ENCODE data around the gene CACNA1C.

CACNA1C gene

DNA sequence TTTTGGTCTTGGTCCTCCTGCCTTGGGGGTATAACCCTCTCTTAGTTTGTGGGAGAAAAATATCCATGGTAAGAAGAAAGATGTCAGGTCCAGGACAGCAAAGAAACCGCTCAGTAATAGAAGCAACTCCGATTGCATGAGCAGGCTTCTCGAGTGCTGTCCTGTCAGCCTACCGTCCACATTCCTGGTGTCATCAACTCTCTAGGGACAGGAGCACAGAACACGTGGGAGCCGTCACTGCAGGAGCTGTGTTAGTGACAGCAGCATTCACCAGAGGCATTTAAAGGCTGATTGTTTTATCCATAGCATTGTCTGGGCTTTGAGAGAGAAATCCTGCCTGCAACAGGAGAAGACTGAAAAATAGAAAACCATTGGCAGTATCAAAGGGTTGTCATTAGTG lies 244.2 kb downstream of the CACNA1C start:
- no peak for DNase-seq (ENCODE audit: low read depth)
- no peak overlapping the region for H3K4me3 ChIP-seq (ENCODE audit: low read depth, low read length)

DNA sequence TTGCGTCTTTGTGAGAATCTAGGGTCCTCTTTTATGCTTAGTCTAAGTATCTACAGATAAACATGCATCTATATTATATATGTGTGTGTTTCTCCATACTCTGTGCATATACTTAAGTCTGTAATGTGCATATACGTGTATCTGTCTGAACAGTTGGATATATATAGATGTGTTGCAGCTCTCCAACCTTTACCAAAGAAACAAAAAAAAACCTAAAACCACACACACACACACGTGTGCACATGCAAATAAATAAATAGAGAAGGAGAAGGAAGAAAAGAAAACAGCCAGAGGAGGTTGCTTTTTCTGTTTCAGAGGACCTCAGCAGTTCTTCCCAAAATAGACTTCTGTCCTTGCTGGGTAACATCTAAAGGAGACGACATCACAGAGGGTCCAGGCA lies 244.9 kb downstream of the CACNA1C start:
- no peak overlapping the region for H3K4me3 ChIP-seq (ENCODE audit: low read depth, low read length)
- DNase-seq (ENCODE audit: low read depth): no peak

DNA sequence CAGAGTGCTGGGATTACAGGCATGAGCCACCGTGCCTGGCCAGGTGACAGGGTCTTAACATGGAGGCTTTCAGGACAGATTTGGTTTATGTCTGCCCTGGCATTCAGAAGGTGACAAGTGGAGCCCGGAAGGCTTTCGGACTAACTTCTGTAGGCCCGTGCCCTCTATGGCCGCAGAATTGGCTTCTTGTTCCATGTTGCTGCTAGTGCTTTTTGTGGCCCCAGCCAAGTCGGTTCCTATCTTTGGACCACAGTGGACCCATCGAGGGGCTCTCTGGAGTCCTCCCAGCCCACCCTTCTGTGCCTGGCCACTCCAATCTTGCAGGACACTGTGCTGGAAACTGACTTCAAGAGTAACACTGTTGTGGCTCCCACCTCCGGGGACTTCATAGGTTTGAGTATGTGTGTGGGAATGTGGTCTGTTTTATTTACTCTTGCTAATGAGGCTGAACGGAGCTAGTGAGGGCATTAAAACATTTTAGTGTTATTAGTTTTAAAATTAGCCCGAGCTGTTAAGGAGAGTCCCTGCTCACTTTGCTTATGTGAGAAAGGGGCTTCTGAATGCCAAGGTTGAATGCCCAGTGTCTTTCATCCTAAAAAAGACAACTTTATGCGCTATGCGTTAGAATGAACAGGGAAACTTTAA lies 245.9 kb downstream of the CACNA1C start:
- no peak overlapping the region for H3K4me3 ChIP-seq (ENCODE audit: low read depth, low read length)
- DNase-seq (ENCODE audit: low read depth): no peak

DNA sequence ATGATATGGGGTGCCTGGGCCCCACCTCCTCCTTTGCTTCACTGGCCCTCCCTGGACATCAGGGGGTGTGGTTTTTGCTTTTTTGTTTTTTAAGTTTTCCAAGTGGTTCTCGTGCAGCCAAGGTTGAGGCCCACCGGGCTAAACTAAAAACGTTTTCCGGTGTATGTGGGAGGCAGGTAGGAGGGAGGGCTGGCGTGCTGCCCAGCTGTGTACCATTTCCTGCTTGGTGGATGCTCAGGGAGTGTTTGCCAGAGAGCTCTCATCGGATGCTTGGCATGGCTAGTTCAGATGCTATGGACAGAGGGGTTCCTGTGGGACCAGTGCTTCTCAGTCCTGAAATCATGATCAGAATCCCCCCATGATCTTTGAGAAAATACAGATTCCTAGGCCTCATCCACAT lies 246.4 kb downstream of the CACNA1C start:
- DNase-seq (ENCODE audit: low read depth): no peak
- no peak overlapping the region for H3K4me3 ChIP-seq (ENCODE audit: low read depth, low read length)

DNA sequence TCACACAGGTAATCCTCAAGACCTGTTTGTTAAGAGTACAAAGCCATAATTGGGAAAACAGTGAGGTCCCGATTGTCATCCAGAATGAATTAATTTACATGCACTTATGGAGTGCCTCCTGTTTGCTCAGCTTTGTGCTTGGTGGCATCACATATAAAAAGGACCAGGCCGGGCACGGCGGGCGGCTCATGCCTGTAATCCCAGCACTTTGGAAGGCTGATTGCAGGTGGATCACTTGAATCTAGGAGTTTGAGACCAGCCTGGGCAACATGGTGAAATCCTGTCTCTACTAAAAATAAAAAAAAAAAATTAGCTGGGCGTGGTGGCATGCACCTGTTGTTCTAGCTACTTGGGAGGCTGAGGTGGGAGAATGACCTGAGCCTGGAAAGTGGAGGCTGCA lies 247.4 kb downstream of the CACNA1C start:
- no peak overlapping the region for H3K4me3 ChIP-seq (ENCODE audit: low read depth, low read length)
- DNase-seq (ENCODE audit: low read depth): no peak

DNA sequence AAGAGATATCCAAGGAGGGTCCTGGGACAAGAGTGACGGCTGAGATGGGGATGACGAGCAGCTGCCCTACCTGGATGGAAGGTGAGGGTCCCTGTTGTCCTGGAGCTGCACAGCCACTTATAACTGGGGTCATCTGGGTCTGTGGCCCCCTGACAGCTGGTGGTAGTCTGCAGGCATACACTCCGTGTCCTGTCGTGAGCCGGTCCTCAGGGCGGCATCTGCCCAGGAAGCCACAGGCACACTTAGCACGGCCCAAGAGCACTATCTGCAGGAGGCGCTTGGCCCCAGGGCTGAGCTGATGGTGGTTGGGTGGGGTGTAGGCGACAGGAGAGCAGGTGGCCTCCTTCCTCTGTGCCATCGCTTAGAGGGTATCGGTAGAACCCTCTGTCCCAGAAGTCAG lies 248.1 kb downstream of the CACNA1C start:
- no peak overlapping the region for H3K4me3 ChIP-seq (ENCODE audit: low read depth, low read length)
- no peak for DNase-seq (ENCODE audit: low read depth)

DNA sequence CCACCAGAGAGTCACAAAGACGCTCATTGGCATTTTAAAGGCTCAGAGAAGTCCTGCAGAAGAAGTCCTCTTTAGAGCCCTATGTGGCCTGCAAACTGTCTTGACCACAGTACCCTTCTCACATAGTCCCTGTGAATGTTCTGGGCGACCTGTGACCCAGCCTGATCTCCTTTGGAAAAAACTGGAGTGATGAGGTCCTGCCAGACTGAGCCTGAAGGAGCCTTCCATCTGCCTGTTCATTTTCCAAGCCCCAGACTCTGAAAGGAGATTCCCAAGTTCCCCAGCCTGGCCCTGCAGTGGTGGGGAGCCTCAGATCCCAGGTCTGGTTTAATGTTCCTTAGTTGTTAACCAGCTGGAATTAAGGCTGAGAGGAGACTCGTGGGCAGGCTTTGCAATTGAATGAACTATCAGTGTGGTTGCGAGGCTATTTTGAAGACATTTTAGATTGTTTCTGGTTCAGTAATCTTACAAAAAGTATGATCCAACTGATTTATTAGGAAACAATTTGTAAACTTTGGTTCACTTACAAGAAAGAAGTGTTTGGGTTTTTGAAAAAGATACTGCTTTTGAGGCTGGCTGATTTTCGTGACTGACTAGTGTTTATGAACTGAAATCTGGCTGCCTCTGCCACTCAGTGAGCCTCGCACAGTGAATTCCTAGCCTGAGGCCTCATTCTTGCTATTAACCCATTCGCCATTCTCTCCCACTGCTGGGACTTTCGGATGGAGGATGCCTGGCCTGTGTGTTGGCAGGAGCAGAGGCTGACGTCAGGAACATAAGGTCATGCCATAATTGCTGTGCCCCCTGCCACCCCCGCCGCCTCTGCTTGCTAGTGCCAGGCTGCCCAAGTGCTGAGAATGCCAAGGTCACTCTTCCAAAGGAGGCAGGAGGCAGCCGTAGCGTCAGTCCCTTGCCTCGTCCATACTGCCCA lies 249.0 kb downstream of the CACNA1C start:
- H3K4me3 ChIP-seq (ENCODE audit: low read depth, low read length): no peak overlapping the region
- DNase-seq (ENCODE audit: low read depth): no peak

DNA sequence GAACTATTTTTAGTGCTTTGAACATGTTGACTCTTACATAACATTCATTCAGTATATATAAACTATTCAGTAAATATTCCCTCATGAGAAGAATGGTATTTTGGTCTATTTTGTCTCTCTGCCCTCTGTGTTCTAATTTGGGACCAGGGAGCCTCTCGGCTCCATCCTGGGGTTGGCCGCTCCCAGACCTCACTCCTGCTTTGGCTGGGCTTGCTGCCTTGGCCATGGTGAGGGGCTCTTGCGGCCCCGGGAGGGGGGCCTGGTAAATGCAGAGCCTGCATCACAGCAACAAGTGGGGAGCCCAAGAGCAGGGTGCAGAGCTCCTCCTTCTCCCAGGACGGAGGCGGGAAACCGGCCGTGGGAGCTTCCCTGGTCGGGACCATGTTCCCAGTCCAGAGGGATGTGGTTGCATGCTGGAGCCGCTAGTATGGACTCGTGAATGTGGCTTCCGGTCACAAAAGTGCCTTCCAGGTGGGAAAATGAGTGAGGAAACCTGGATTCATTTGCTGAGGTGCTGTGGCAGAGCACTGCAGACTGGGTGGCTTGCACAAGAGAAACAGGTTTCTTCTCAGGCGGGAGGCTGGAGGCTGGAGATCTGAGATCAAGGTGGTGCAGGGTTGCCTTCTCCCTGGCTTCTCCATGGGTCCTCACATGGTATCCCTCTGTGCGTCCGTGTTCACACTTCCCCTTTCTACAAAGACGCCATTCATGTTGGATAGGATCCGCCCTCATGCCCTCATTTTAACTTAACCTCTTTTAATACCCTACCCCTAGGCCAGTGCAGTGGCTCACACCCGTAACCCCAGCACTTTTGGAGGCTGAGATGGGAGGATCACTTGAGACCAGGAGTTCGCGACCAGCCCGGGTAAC lies 250.2 kb downstream of the CACNA1C start:
- no peak for DNase-seq (ENCODE audit: low read depth)
- no peak overlapping the region for H3K4me3 ChIP-seq (ENCODE audit: low read depth, low read length)

DNA sequence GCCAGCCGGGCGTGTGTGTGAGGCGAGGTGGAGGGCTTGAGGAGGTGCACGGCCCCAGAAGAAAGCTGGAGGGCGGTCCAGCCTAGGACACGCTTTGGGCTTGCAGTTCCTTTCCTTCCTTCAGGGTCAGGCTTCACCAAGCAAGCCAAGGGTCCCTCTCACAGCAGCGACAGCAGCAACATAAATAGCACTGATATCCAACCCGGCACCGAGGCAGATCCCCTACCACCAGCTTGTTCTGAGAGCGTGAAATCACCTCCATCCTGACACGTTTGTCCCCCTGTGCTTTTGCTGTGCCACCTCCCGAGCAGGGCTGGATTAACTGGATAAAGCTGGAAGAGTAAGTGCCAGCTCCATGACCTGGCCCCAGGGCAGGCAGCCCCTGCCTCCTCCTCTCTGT lies 251.4 kb downstream of the CACNA1C start:
- no peak overlapping the region for H3K4me3 ChIP-seq (ENCODE audit: low read depth, low read length)
- DNase-seq (ENCODE audit: low read depth): no peak

DNA sequence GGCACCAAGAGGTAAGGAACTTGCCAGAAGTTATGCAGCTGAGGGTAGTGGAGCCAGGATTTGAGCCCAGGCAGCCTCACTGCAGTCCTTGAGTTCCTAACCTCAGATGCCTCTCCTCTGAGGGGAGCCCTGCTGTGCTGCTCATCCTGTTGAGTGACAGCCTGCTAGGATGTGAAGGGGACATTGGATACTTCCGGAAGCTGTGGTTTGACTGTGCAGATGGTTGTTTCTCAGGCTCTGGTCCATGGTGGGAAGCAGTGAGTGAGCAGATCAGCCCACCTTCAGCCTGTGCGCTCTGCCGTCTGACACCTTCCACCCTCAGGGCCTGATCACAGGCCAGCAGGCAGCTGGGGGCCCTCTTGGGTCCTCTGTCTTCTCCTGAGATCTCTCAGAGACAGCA lies 253.2 kb downstream of the CACNA1C start:
- no peak overlapping the region for H3K4me3 ChIP-seq (ENCODE audit: low read depth, low read length)
- no peak for DNase-seq (ENCODE audit: low read depth)

DNA sequence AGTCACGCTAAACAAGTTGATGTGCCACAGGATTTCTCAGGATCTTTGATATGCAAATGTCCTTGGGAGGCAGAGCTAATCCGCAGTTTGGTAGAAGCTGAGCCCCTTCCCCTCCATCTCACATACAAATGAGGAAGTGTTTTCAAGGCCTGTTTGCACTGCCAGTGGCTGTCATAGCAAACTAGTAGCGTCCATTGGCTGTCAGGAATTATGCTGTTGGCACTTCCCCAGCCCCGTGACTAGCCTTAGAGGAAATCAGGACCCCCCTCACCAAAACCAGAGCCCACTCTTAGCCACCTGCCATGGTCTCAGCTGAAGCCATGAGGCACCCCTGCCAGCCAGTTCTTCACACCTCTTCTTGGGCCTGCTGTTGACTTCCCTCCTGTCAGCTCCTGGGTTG lies 253.9 kb downstream of the CACNA1C start:
- H3K4me3 ChIP-seq (ENCODE audit: low read depth, low read length): no peak overlapping the region
- DNase-seq (ENCODE audit: low read depth): no peak

DNA sequence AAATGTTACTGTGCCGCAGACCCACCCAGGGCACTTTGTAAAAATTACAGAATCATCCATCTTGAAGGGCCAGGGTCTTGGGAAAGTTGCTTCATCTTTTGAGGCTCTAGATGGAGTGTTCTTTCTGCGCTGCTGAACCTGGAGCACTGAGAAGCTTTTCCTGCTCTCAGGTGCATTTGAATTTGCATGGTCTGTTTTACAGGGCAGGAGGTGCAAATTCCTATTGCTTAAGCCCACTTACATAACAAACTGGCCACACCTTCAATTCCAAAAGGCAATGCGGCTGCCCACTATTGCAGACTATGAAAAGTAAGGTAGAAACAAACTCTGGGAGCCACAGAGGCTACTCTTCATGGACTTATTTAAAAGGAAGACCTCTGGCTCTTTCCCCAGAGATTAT lies 254.8 kb downstream of the CACNA1C start:
- DNase-seq (ENCODE audit: low read depth): no peak
- H3K4me3 ChIP-seq (ENCODE audit: low read depth, low read length): no peak overlapping the region

DNA sequence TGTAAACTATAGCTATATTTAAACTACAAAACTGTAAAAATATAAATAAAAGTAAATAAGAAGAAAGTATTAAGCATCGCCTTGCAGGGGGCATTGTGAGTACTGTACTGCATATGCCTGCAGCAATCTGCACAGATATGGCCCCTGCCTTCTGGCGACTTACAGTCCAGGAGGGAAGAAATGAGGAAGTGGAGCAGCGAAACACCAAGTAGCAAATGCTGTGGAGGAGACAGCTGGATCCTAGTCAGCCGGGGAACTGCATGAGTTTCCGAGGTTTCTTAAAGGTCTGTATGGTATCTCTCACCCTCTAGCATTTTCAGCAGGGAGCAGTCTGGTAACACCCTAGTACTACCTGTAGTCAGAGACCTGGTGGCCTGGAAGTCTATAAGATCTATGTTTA lies 256.9 kb downstream of the CACNA1C start:
- no peak overlapping the region for H3K4me3 ChIP-seq (ENCODE audit: low read depth, low read length)
- no peak for DNase-seq (ENCODE audit: low read depth)

DNA sequence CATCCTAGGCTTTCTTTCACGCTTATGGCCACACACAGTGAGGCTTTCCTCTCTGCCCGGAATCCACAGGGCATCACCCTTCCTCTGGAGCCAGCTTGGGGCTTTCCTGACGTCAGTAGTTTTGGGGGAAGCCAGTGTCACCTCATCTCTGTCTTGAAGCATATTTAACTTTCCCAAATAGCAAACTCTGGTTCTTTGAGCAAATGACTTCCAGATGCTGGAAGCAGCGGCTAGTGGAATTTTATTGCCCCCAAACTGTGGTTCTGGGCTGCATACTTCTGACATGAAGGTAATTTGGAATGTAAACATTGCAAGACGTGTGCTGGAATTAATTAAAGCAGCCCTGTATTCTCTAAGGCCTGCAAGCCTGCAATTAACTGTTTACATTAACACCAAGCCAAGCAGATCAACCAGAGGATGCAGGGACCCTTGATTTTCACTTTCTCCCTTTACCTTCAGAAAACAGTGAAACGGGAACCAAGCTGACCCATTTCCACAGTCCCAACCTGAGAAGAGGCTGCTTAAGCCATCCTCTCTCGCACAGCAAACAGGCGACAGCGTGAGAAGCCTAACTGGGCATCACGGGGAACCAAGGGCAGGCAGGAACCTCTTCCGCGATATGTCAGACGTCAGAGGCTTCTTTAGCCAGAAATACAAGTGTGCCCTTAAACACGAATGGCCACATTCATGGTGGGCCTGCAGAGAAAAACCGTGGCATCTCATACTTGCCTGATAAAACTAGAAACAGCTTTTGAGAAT lies 258.4 kb downstream of the CACNA1C start:
- H3K4me3 ChIP-seq (ENCODE audit: low read depth, low read length): no peak overlapping the region
- no peak for DNase-seq (ENCODE audit: low read depth)

DNA sequence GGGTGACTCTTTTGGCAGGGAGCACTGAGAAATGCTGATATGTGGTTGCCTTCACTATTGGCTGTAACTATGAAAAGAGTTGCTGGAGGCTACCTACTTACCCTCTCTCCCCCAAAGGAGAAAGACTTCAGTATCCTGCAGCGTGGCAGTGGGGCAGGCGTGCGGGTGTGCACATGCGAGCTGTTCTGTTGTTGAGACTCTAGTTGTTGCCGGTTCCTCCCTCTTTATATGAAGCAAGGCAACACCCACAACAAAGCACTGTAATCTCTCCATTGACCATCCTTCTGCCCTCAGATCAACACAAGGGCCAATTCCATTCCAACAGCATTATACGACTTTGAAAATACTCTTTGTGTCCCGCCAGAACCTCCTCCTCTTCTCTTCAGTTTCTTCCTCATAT lies 259.4 kb downstream of the CACNA1C start:
- DNase-seq (ENCODE audit: low read depth): no peak

DNA sequence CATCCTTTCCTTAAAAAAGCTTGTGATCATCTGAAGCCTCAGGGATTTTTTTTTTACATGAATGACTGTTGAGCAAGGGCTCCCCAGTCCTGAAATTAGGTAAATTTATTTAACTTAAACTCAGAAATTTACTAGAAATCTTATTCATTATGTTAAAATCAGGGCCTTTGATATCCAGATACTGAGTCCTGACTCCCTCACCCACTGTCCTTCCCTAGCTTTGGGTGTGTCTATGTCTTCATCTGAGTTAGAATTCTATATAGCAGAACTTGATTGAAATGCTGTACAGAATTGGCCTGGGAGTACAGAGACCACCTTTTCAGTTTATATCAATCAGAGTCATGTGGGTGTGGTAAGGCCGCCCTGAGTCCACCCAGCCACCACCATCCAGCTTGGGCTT lies 260.0 kb downstream of the CACNA1C start:
- no peak for DNase-seq (ENCODE audit: low read depth)
- no peak overlapping the region for H3K4me3 ChIP-seq (ENCODE audit: low read depth, low read length)

More for the DNA sequence above, 259.4 kb downstream of the CACNA1C start:
- no peak overlapping the region for H3K4me3 ChIP-seq (ENCODE audit: low read depth, low read length)

DNA sequence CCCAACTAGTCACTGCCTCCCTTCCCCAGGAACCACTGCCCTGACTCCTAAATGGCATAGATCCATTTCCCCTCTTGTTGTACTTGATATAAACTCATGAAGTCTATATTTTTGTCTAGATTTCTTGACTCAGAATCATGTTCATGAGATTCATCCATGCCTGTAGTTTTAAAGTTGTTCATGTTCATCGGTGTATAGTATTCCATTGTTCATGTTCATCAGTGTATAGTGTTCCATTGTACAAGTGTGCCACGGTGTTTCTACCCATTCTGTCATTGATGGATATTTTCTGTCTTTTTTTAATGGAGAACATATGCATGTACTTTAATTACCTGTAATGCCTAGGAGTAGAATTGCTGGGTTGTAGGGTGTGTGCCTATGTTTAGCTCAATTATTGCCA lies 261.7 kb downstream of the CACNA1C start:
- no peak overlapping the region for H3K4me3 ChIP-seq (ENCODE audit: low read depth, low read length)
- no peak for DNase-seq (ENCODE audit: low read depth)

DNA sequence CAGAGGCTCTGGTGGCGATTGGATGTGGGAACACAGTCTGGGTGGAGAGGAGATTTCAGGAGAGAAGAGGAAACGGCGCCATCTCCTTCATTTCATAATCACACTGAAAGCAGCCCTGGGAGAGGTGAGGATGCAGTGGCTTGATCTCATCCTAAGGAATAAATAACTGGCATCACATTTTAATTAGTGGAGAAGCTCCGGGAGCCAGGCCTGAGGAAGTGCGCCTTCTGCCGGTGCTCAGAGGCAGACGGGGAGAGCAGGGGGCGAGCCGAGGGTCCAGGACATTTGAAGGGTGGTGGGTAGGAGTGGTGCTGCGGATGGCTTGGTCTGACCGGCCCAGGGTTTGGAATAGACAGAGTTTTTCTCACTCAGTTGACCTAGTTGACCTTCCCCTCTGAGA lies 265.0 kb downstream of the CACNA1C start:
- DNase-seq (ENCODE audit: low read depth): no peak
- H3K4me3 ChIP-seq (ENCODE audit: low read depth, low read length): no peak overlapping the region

DNA sequence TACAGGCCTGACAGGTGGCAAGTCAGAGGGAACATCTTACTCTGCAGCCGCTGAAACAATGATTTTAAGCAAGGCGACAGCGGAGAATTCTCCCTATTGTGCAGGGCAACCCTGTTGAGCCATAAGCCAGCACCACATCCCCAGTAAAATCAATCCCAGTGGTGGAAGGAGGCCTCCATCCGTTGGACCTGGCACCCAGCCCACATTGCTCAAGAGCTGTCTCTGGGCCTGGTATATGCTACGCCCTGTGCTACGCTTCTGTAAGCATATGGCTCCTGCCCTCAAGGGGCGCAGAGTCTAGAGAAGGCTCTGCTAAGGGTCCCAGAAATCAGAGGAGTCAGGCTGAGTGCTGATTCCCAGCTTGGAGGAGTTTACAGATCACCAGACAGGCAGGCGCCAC lies 265.5 kb downstream of the CACNA1C start:
- DNase-seq (ENCODE audit: low read depth): no peak
- no peak overlapping the region for H3K4me3 ChIP-seq (ENCODE audit: low read depth, low read length)

All from skeletal muscle cell (primary cell).